Jurkat, Clone E6-1 (cell line): ENCODE results near the gene HOXC6.

ENCODE experiments used
- DNase-seq: peaks from one replicate; pipeline ENCODE4 v3.0.0-alpha.2; 2011; ENCODE audit warnings: low read depth, low spot score
- H3K4me3 ChIP-seq: 2 replicates; pipeline ENCODE4 v1.5.1; 2011; ENCODE audit warnings: mild to moderate bottlenecking, low read length, control low read depth, moderate library complexity

The HOXC6 gene

GRCh38 chr12:54010972-54011664, 17.1 kb upstream of the HOXC6 start:
- no peak for DNase-seq
- no peak overlapping the region for H3K4me3 ChIP-seq

GRCh38 chr12:54011665-54012532, 16.3 kb upstream of the HOXC6 start:
- no peak for DNase-seq
- H3K4me3 ChIP-seq: no peak overlapping the region

GRCh38 chr12:54012631-54013409, 15.4 kb upstream of the HOXC6 start:
- no peak for DNase-seq

GRCh38 chr12:54014377-54015017, 13.7 kb upstream of the HOXC6 start:
- no peak overlapping the region for H3K4me3 ChIP-seq
- DNase-seq: no peak

More at GRCh38 chr12:54012631-54013409, 15.4 kb upstream of the HOXC6 start:
- no peak overlapping the region for H3K4me3 ChIP-seq

- no peak overlapping the region for H3K4me3 ChIP-seq
- DNase-seq: no peak
Measured at GRCh38 chr12:54015018-54015931, 13.0 kb upstream of the HOXC6 start.

GRCh38 chr12:54016051-54016450, 12.2 kb upstream of the HOXC6 start:
- H3K4me3 ChIP-seq: no peak overlapping the region
- no peak for DNase-seq

GRCh38 chr12:54016478-54016964, 11.7 kb upstream of the HOXC6 start:
- no peak for DNase-seq
- H3K4me3 ChIP-seq: peak overlapping the region; percentile 86

GRCh38 chr12:54017027-54017788, 11.0 kb upstream of the HOXC6 start:
- H3K4me3 ChIP-seq: peak overlapping the region; percentile 86
- no peak for DNase-seq

- peak; percentile 95 for DNase-seq
- H3K4me3 ChIP-seq: peak overlapping the region; percentile 86
Measured at GRCh38 chr12:54017878-54018467, 10.3 kb upstream of the HOXC6 start.

GRCh38 chr12:54018468-54018984, 9.7 kb upstream of the HOXC6 start:
- H3K4me3 ChIP-seq: peak overlapping the region; percentile 86
- DNase-seq: no peak

- no peak overlapping the region for H3K4me3 ChIP-seq
- DNase-seq: no peak
Measured at GRCh38 chr12:54019091-54019811, 9.0 kb upstream of the HOXC6 start.

- DNase-seq: no peak
- H3K4me3 ChIP-seq: no peak overlapping the region
Measured at GRCh38 chr12:54019924-54020590, 8.2 kb upstream of the HOXC6 start.

- H3K4me3 ChIP-seq: no peak overlapping the region
- DNase-seq: no peak
Measured at GRCh38 chr12:54020591-54021405, 7.4 kb upstream of the HOXC6 start.

- no peak overlapping the region for H3K4me3 ChIP-seq
- DNase-seq: no peak
Measured at GRCh38 chr12:54021432-54022013, 6.7 kb upstream of the HOXC6 start.
